Measurements from ENCODE around the gene ITPR2. TPM values are rescaled to one million over a fixed set of nuclear protein-coding genes. Genes with fewer than 3 reads are reported as not detected.

ITPR2 gene
- total RNA-seq, 1 experiment from 2014 or later: 41.6 TPM

- Histone ChIP-seq H3K9me3 (peaks cover 14% of the 10 kb centered on the region), H3K4me1 (peaks cover 12% of the 10 kb centered on the region; the same call in 1 of the 2 replicates), H3K4me3 (ENCODE audit: low read depth, low read length) (no peak overlapping the region), H3K27me3 (replicated peaks; ENCODE audit: control insufficient read depth, insufficient read depth, low read length) (no peaks in the 10 kb centered on the region), H3K36me3 (ENCODE audit: control insufficient read depth, insufficient read depth, low read length) (no peaks in the 10 kb centered on the region)
- Mint-ChIP-seq H3K4me1 (ENCODE audit: low read depth, unreplicated experiment) (peaks cover 8% of the 10 kb centered on the region), H3K4me3 (ENCODE audit: unreplicated experiment) (no peak overlapping the region), H3K9me3 (ENCODE audit: unreplicated experiment) (peaks cover 19% of the 10 kb centered on the region), H3K27me3 (ENCODE audit: insufficient read depth, unreplicated experiment) (no peaks in the 10 kb centered on the region), H3K27ac (ENCODE audit: unreplicated experiment) (no peak overlapping the region), H3K36me3 (ENCODE audit: insufficient read depth, unreplicated experiment) (no peaks in the 10 kb centered on the region)
- intact Hi-C loops (cut with micrococcal nuclease; ENCODE audit: unreplicated experiment): no loop called here
- TF ChIP-seq CTCF (IDR thresholded peaks at IDR 0.05; ENCODE audit: insufficient read depth in 1 of 2, low read depth in 1 of 2, low read length in 1 of 2, severe bottlenecking in 1 of 2, unreplicated experiment in 1 of 2): no peak
- no TSS peak for BruUV-seq (replicated peaks)
- CTCF ChIA-PET: no interaction called here
- DNase-seq: no peak
- POLR2A ChIA-PET: no interaction called here
Observed at GRCh38 chr12:26773313-26774104, 59.5 kb downstream of the ITPR2 start.

GRCh38 chr12:26771861-26772260 is 61.1 kb downstream of the ITPR2 start:
- Mint-ChIP-seq H3K4me1 (ENCODE audit: low read depth, unreplicated experiment) (peaks cover 8% of the 10 kb centered on the region), H3K27me3 (ENCODE audit: insufficient read depth, unreplicated experiment) (no peaks in the 10 kb centered on the region), H3K27ac (ENCODE audit: unreplicated experiment) (no peak overlapping the region), H3K4me3 (ENCODE audit: unreplicated experiment) (no peak overlapping the region), H3K9me3 (ENCODE audit: unreplicated experiment) (peaks cover 10% of the 10 kb centered on the region), H3K36me3 (ENCODE audit: insufficient read depth, unreplicated experiment) (no peaks in the 10 kb centered on the region)
- ChIA-PET CTCF (no interaction called here), POLR2A (no interaction called here)
- intact Hi-C loops (cut with micrococcal nuclease; ENCODE audit: unreplicated experiment): no loop called here
- Histone ChIP-seq H3K4me3 (ENCODE audit: low read depth, low read length) (no peak overlapping the region), H3K9me3 (peaks cover 3% of the 10 kb centered on the region), H3K4me1 (peaks cover 12% of the 10 kb centered on the region; the same call in 1 of the 2 replicates), H3K36me3 (ENCODE audit: control insufficient read depth, insufficient read depth, low read length) (no peaks in the 10 kb centered on the region), H3K27me3 (replicated peaks; ENCODE audit: control insufficient read depth, insufficient read depth, low read length) (no peaks in the 10 kb centered on the region)
- TF ChIP-seq CTCF (IDR thresholded peaks at IDR 0.05; ENCODE audit: insufficient read depth in 1 of 2, low read depth in 1 of 2, low read length in 1 of 2, severe bottlenecking in 1 of 2, unreplicated experiment in 1 of 2): no peak
- no peak for DNase-seq
- BruUV-seq (replicated peaks): no TSS peak

- Histone ChIP-seq H3K36me3 (ENCODE audit: control insufficient read depth, insufficient read depth, low read length) (no peaks in the 10 kb centered on the region), H3K4me3 (ENCODE audit: low read depth, low read length) (no peak overlapping the region), H3K9me3 (no peaks in the 10 kb centered on the region), H3K27me3 (replicated peaks; ENCODE audit: control insufficient read depth, insufficient read depth, low read length) (no peaks in the 10 kb centered on the region), H3K4me1 (peaks cover 12% of the 10 kb centered on the region; the same call in 1 of the 2 replicates)
- Mint-ChIP-seq H3K4me3 (ENCODE audit: unreplicated experiment) (no peak overlapping the region), H3K36me3 (ENCODE audit: insufficient read depth, unreplicated experiment) (no peaks in the 10 kb centered on the region), H3K27ac (ENCODE audit: unreplicated experiment) (no peak overlapping the region), H3K4me1 (ENCODE audit: low read depth, unreplicated experiment) (peaks cover 8% of the 10 kb centered on the region), H3K9me3 (ENCODE audit: unreplicated experiment) (no peaks in the 10 kb centered on the region), H3K27me3 (ENCODE audit: insufficient read depth, unreplicated experiment) (no peaks in the 10 kb centered on the region)
- intact Hi-C loops (cut with micrococcal nuclease; ENCODE audit: unreplicated experiment): no loop called here
- CTCF ChIA-PET: no interaction called here
- POLR2A ChIA-PET: no interaction called here
- no peak for DNase-seq
- TF ChIP-seq CTCF (IDR thresholded peaks at IDR 0.05; ENCODE audit: insufficient read depth in 1 of 2, low read depth in 1 of 2, low read length in 1 of 2, severe bottlenecking in 1 of 2, unreplicated experiment in 1 of 2): no peak
- BruUV-seq (replicated peaks): no TSS peak
Observed at GRCh38 chr12:26770239-26771070, 62.5 kb downstream of the ITPR2 start.

All from Caco-2 (cell line).